HG02763 (cell line): ENCODE data around the gene KAT5.
"Not testable (repeated sequence)": the region's sequence is repeated elsewhere in the genome, so short reads cannot be mapped to it uniquely, and the experiment has no call there.

Source experiments
- ATAC-seq: cut with Tn5 transposase; IDR thresholded peaks from one replicate; pipeline ENCODE4 v1.9.1; 2021; ENCODE audit warnings: mild to moderate bottlenecking, moderate library complexity; ENCODE audit not compliant: unreplicated experiment

KAT5 gene

DNA sequence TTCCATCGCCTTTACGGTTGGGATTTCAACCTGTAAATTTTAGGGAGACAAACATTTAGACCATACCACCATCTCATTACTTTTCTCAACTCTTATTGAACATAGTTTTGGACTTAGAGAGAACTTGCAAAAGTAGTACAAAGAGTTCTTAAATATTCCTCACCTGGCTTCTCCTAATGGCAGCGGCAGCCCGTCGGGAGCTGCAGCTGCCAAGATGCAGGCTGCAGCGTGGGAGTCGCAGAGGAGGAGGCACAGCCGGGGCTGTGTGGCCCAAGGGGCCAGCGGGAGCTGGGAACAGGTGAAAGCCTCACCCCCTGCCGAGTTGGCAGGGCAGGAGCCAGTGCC lies 31.6 kb downstream of the KAT5 start:
- ATAC-seq: no peak

DNA sequence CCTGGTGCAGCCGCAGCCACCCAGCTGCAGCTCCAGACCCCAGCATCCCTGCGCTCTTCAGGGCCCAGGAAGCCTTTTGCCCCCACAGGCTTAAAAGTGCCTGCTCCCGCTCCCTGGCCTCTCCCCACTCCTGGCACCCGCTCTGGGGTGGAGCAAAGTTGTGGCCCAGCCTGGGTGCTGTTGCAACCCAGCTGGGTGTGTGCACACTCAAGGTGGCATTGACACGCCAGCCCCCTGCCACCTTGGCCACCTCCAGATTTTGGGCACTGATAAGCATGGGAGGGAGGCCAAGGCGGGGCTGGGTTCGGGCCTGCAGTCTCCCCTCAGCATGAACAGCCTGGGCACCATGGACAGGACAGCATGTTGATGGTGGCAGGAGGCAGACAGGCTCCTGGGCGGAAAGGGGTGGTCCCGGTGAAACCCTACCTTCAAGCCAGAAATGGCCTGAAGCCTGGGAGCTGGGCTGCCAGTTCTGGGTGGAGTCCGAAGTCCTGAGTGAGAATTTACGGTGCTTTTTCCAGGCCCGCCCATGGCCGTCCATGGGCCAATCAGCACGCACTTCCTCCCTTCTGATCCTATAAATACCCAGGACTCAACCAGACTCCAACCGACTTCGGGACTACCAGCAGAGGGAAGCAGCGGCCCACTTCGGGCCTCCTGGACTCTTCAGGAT lies 32.1 kb downstream of the KAT5 start:
- ATAC-seq: no peak

- no peak for ATAC-seq
Observed at GRCh38 chr11:65744699-65745042, 32.6 kb downstream of the KAT5 start.

- no peak for ATAC-seq
Observed at GRCh38 chr11:65745049-65745448, 33.0 kb downstream of the KAT5 start.

GRCh38 chr11:65762169-65762568 lies 50.1 kb downstream of the KAT5 start:
- not testable (repeated sequence) for ATAC-seq

DNA sequence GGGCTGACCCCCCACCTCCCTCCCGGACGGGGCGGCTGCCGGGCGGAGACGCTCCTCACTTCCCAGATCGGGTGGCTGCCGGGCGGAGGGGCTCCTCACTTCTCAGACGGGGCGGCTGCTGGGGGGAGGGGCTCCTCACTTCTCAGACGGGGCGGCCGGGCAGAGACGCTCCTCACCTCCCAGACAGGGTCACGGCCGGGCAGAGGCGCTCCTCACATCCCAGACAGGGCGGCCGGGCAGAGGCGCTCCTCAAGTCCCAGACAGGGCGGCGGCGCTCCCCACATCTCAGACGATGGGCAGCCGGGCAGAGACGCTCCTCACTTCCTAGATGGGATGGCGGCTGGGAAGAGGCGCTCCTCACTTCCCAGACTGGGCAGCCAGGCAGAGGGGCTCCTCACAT lies 50.8 kb downstream of the KAT5 start:
- ATAC-seq: not testable (repeated sequence)

DNA sequence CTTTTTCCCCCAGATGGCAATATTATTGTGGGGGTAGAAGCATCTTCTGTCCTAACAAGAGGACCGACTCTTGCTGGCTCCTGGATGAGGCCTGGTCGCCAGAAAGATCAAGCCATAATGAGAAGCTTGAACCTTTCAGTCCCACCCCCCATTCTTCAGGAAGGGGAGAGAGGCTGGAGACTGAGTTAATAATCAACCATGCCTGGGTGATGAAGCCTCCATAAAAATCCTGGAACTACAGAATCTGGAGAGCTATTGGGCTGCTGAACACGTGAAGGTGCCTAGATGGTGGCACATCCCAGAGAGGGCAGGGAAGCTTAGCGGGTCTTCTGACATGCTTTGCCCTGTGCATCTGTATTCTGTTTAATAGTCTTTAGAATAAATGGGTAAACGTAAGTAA lies 52.4 kb downstream of the KAT5 start:
- no peak for ATAC-seq

- ATAC-seq: no peak
Observed at GRCh38 chr11:65766535-65766934, 54.5 kb downstream of the KAT5 start.

DNA sequence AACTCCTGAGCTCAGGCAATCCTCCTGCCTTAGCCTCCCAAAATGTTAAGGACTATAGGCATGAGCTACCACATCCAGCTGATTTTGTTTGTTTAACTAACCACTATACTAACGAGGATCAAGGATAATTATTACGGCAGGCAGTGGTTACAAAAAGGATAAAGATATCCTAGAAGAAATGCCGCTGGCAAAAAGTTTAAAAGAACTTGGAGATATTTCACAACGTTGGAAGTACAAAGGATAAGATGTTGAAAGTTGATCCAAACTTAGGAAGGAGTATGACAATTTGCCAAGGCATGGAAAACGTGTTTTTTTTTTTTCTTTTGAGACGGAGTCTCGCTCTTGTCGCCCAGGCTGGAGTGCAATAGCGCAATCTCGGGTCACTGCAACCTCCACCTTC lies 55.4 kb downstream of the KAT5 start:
- no peak for ATAC-seq

GRCh38 chr11:65767806-65768205 lies 55.8 kb downstream of the KAT5 start:
- ATAC-seq: not testable (repeated sequence)
